SU-DHL-6 (cell line): Measurements from ENCODE around the gene SPRR1A.

ENCODE experiments used
- H2AFZ ChIP-seq: fragments of 200-600 bp; sonication (generic); 2 replicates; pipeline ENCODE4 v1.6.1; 2014; ENCODE audit warnings: low read depth, mild to moderate bottlenecking, moderate library complexity, mixed read lengths, antibody characterized with exemption, low read length; ENCODE audit not compliant: severe bottlenecking
- H3F3A ChIP-seq: fragments of 200-600 bp; shearing (Covaris generic); 2 replicates; pipeline ENCODE4 v1.6.0; 2016; ENCODE audit warnings: antibody characterized with exemption, mild to moderate bottlenecking; ENCODE audit not compliant: insufficient read depth
- H3K27ac ChIP-seq: fragments of 200-600 bp; sonication (generic); 2 replicates; pipeline ENCODE4 v1.5.1; 2016; ENCODE audit warnings: low read depth, mild to moderate bottlenecking, low read length, moderate library complexity, mixed read lengths
- H3K27me3 ChIP-seq: fragments of 200-600 bp; sonication (generic), shearing (Covaris generic); 2 replicates; pipeline ENCODE4 v1.6.0; 2014; ENCODE audit warnings: mild to moderate bottlenecking, low read length
- H3K36me3 ChIP-seq: fragments of 200-600 bp; sonication (generic); 2 replicates; pipeline ENCODE4 v1.6.1; 2014; ENCODE audit warnings: mild to moderate bottlenecking, low read length, mixed read lengths
- H3K4me2 ChIP-seq: fragments of 300-600, 200-600 bp; shearing (Covaris generic), sonication (generic); 2 replicates; pipeline ENCODE4 v1.6.0; 2014; ENCODE audit warnings: low read length, low read depth, mild to moderate bottlenecking; ENCODE audit not compliant: poor library complexity, severe bottlenecking
- H3K4me3 ChIP-seq: fragments of 200-600 bp; sonication (generic); 2 replicates; pipeline ENCODE4 v1.5.1; 2014; ENCODE audit warnings: antibody characterized with exemption, low read length, mild to moderate bottlenecking, mixed read lengths; ENCODE audit not compliant: insufficient read depth, poor library complexity, severe bottlenecking
- H3K79me2 ChIP-seq: fragments of 200-600 bp; sonication (generic); 2 replicates; pipeline ENCODE4 v1.6.1; 2014; ENCODE audit warnings: mild to moderate bottlenecking, low read length, moderate library complexity; ENCODE audit not compliant: insufficient read depth
- H3K9ac ChIP-seq: fragments of 200-600 bp; sonication (generic); 2 replicates; pipeline ENCODE4 v1.7.0; 2014; ENCODE audit warnings: mild to moderate bottlenecking, low read length
- H3K9me2 ChIP-seq: fragments of 200-600 bp; sonication (generic); replicated peaks from 2 replicates; pipeline ENCODE4 v1.6.1; 2014; ENCODE audit warnings: low read length; ENCODE audit not compliant: insufficient read depth
- H3K9me3 ChIP-seq: fragments of 200-600 bp; sonication (generic); 2 replicates; pipeline ENCODE4 v1.6.1; 2014; ENCODE audit warnings: low read length, mixed read lengths; ENCODE audit not compliant: insufficient read depth
- H4K20me1 ChIP-seq: fragments of 200-600 bp; sonication (generic); 2 replicates; pipeline ENCODE4 v1.6.1; 2014; ENCODE audit warnings: low read depth, mild to moderate bottlenecking, antibody characterized with exemption, low read length, moderate library complexity, mixed read lengths
- CTCF ChIP-seq: fragments of 200-600 bp; sonication (generic); IDR thresholded peaks from one replicate; pipeline ENCODE4 v1.5.1; 2017; ENCODE audit warnings: antibody characterized with exemption, mild to moderate bottlenecking, low read length, moderate library complexity; ENCODE audit not compliant: insufficient read depth, poor library complexity, severe bottlenecking
- EZH2phosphoT487 ChIP-seq: fragments of 200-600 bp; sonication (generic), shearing (Covaris generic); conservative IDR thresholded peaks from 2 replicates; pipeline ENCODE4 v1.6.1; 2018; ENCODE audit warnings: mild to moderate bottlenecking, antibody characterized with exemption, low read length, moderate library complexity, mixed read lengths

The SPRR1A gene

GRCh38 chr1:152977614-152978013 is 6.3 kb upstream of the SPRR1A start:
- no peak for TF ChIP-seq CTCF
- TF ChIP-seq EZH2phosphoT487: no peak
- Histone ChIP-seq H3K27me3 (no peaks in the 10 kb centered on the region), H3K79me2 (no peaks in the 10 kb centered on the region), H3K36me3 (no peaks in the 10 kb centered on the region), H3K27ac (no peak overlapping the region), H3K4me2 (no peak overlapping the region), H3K9me3 (no peaks in the 10 kb centered on the region), H3K9ac (no peak overlapping the region), H3K4me3 (no peak overlapping the region), H3K9me2 (no peaks in the 10 kb centered on the region), H3F3A (no peaks in the 10 kb centered on the region), H2AFZ (no peak overlapping the region), H4K20me1 (no peaks in the 10 kb centered on the region)

GRCh38 chr1:152980676-152981075 is 3.2 kb upstream of the SPRR1A start:
- H3K9ac ChIP-seq: no peak overlapping the region
- no peaks in the 10 kb centered on the region for H3K36me3 ChIP-seq
- no peaks in the 10 kb centered on the region for H3K9me2 ChIP-seq
- TF ChIP-seq CTCF (no peak), EZH2phosphoT487 (no peak)
- H3K27ac ChIP-seq: no peak overlapping the region
- no peaks in the 10 kb centered on the region for H3K27me3 ChIP-seq
- no peaks in the 10 kb centered on the region for H3K9me3 ChIP-seq
- no peaks in the 10 kb centered on the region for H3F3A ChIP-seq
- no peaks in the 10 kb centered on the region for H4K20me1 ChIP-seq
- H2AFZ ChIP-seq: no peak overlapping the region
- H3K79me2 ChIP-seq: no peaks in the 10 kb centered on the region
- no peak overlapping the region for H3K4me2 ChIP-seq
- H3K4me3 ChIP-seq: no peak overlapping the region

- H3K27ac ChIP-seq: no peak overlapping the region
- H3K27me3 ChIP-seq: no peaks in the 10 kb centered on the region
- TF ChIP-seq EZH2phosphoT487 (no peak), CTCF (no peak)
- no peak overlapping the region for H2AFZ ChIP-seq
- H3K36me3 ChIP-seq: no peaks in the 10 kb centered on the region
- H3K9ac ChIP-seq: no peak overlapping the region
- no peak overlapping the region for H3K4me2 ChIP-seq
- H3K4me3 ChIP-seq: no peak overlapping the region
- no peaks in the 10 kb centered on the region for H4K20me1 ChIP-seq
- H3K79me2 ChIP-seq: no peaks in the 10 kb centered on the region
- H3F3A ChIP-seq: no peaks in the 10 kb centered on the region
- no peaks in the 10 kb centered on the region for H3K9me3 ChIP-seq
- H3K9me2 ChIP-seq: no peaks in the 10 kb centered on the region
These were observed 2.6 kb upstream of the SPRR1A start for GRCh38 chr1:152981146-152981871.
